K562 (cell line): ENCODE results near the gene STAM2. TPM values are rescaled to one million over a fixed set of nuclear protein-coding genes. Genes with fewer than 3 reads are reported as not detected.
A peak's percentile ranks its signal among the peaks of the same experiment; 100 is the strongest.

Experiments used
- ATF3 ChIP-seq, 2 experiments: fragments of 450-650 bp in 1 of 2; sonication (generic) in 1 of 2; formaldehyde crosslinking in 1 of 2; IDR thresholded peaks in 1 of 2; conservative IDR thresholded peaks in 1 of 2; 2 replicates each; pipeline versions ENCODE4 v1.6.1 to v1.8.1; 2016 to 2023; ENCODE audit warnings: mild to moderate bottlenecking in 2 of 2, moderate library complexity in 2 of 2, inconsistent platforms in 1 of 2, missing genetic modification reagents in 1 of 2
- CC2D1A ChIP-seq: fragments of 450-650 bp; IDR thresholded peaks from 2 replicates; pipeline ENCODE4 v1.6.1; 2017; ENCODE audit warnings: mild to moderate bottlenecking
- CREB5 ChIP-seq: fragments of 250-450 bp; sonication (Bioruptor Pico); IDR thresholded peaks from 2 replicates; pipeline ENCODE4 v1.5.0; 2020; ENCODE audit warnings: mild to moderate bottlenecking
- ETS2 ChIP-seq: IDR thresholded peaks from 2 replicates; pipeline ENCODE4 v1.6.1; 2016; ENCODE audit warnings: borderline replicate concordance, missing genetic modification characterization, mild to moderate bottlenecking, moderate library complexity, missing compliant biosample characterization; ENCODE audit not compliant: poor library complexity, severe bottlenecking
- FOXA1 ChIP-seq: fragments of 450-650 bp; IDR thresholded peaks from 2 replicates; pipeline ENCODE4 v1.6.1; 2016; ENCODE audit warnings: mild to moderate bottlenecking, borderline replicate concordance
- HDAC3 ChIP-seq: fragments of 450-650 bp; IDR thresholded peaks from 2 replicates; pipeline ENCODE4 v1.6.1; 2018; ENCODE audit warnings: borderline replicate concordance, mild to moderate bottlenecking, moderate library complexity; ENCODE audit not compliant: partially characterized antibody
- KLF13 ChIP-seq: fragments of 450-650 bp; IDR thresholded peaks from 2 replicates; pipeline ENCODE4 v1.6.1; 2016; ENCODE audit warnings: missing genetic modification characterization, low read depth, mild to moderate bottlenecking, missing compliant biosample characterization, moderate library complexity, borderline replicate concordance
- MAFG ChIP-seq: fragments of 450-650 bp; conservative IDR thresholded peaks from 2 replicates; pipeline ENCODE4 v1.6.1; 2016; ENCODE audit warnings: missing genetic modification characterization, missing compliant biosample characterization
- MYNN ChIP-seq, 2 experiments: sonication (generic); formaldehyde crosslinking in 1 of 2; IDR thresholded peaks; 2 replicates each; pipeline versions ENCODE4 v1.5.0 to v1.6.1; 2016 to 2020; ENCODE audit warnings: antibody characterized with exemption in 1 of 2, missing genetic modification reagents in 1 of 2
- NBN ChIP-seq: fragments of 450-650 bp; IDR thresholded peaks from 2 replicates; pipeline ENCODE4 v1.6.1; 2016; ENCODE audit warnings: low read depth, mild to moderate bottlenecking
- SOX6 ChIP-seq: fragments of 450-650 bp; IDR thresholded peaks from 2 replicates; pipeline ENCODE4 v1.6.1; 2014; ENCODE audit warnings: mild to moderate bottlenecking
- THRAP3 ChIP-seq: fragments of 450-650 bp; IDR thresholded peaks from 2 replicates; pipeline ENCODE4 v1.6.1; 2016; ENCODE audit warnings: mild to moderate bottlenecking, inconsistent platforms, borderline replicate concordance
- VEZF1 ChIP-seq: fragments of 200-800 bp; sonication (Bioruptor generic); IDR thresholded peaks from 2 replicates; pipeline ENCODE4 v1.6.1; 2017; ENCODE audit warnings: missing genetic modification characterization, missing compliant biosample characterization
- ZNF140 ChIP-seq: fragments of 250-450 bp; sonication (Bioruptor Pico); IDR thresholded peaks from 2 replicates; pipeline ENCODE4 v1.8.0; 2021; ENCODE audit warnings: moderate library complexity, mild to moderate bottlenecking, inconsistent platforms
- ZNF143 ChIP-seq: sonication (generic); formaldehyde crosslinking; IDR thresholded peaks from 2 replicates; pipeline ENCODE4 v1.9.0; 2022; ENCODE audit warnings: mild to moderate bottlenecking, missing genetic modification reagents
- ZNF165 ChIP-seq: fragments of 250-450 bp; sonication (Bioruptor Pico); IDR thresholded peaks from 2 replicates; pipeline ENCODE4 v1.4.0; 2020; ENCODE audit warnings: borderline replicate concordance
- ZNF384 ChIP-seq: IDR thresholded peaks from 2 replicates; pipeline ENCODE4 v1.6.1; 2012; ENCODE audit warnings: low read depth, low read length, improper control_type of control experiment
- ZNF778 ChIP-seq: fragments of 450-650 bp; formaldehyde crosslinking; IDR thresholded peaks from 2 replicates; pipeline ENCODE4 v1.4.0; 2020; ENCODE audit warnings: mild to moderate bottlenecking, moderate library complexity
- polyA plus RNA-seq, 8 experiments: library from polyadenylated mRNA; depleted of rRNA in 4 of 8; stranded (reverse) in 5 of 8; unstranded in 3 of 8; fragments of >200 nt; fragmentation: Nextera tagmentation in 2 of 8; fragmentation: Illumina TruSeq in 1 of 8; extraction: Ambion mirVana in 2 of 8; extraction: Trizol in 1 of 8; gene quantifications; 2 replicates each; pipeline versions ENCODE4 v1.2.1 to v1.2.3, GENCODE V29; 2011 to 2014; ENCODE audit warnings: inconsistent platforms in 1 of 8, missing spikeins in 1 of 8
- total RNA-seq, 7 experiments: library from RNA; depleted of rRNA in 6 of 7; stranded (reverse); fragments of >200 nt in 6 of 7; fragmentation: Illumina TruSeq in 2 of 7; extraction: Trizol in 2 of 7; gene quantifications; 2 replicates each; pipeline versions ENCODE4 v1.2.1 to v1.2.3, GENCODE V29; 2011 to 2021; ENCODE audit warnings: low replicate concordance in 1 of 7
- TF ChIP-seq, protein P1 (sequence below): fragments of 250-450 bp; sonication (Bioruptor Pico); IDR thresholded peaks from 2 replicates; pipeline ENCODE4 v1.5.1; 2021; ENCODE audit warnings: mild to moderate bottlenecking
- TF ChIP-seq, protein P2 (sequence below): fragments of 450-650 bp; IDR thresholded peaks from 2 replicates; pipeline ENCODE4 v1.6.1; 2014; ENCODE audit warnings: low read depth, mild to moderate bottlenecking, moderate library complexity, borderline replicate concordance

STAM2 gene
- total and polyA plus RNA-seq, 9 of the 15 experiments (the other 6 are each of a cell fraction or from before 2014, with no cell fraction given) = 4.5 to 13.9 (median 8.7) TPM

GRCh38 chr2:152175368-152176112, at the start of gene STAM2 (continued):
- TF ChIP-seq SOX6 (peak; percentile 48; the same call in 1 of the 2 replicates), VEZF1 (peak; percentile 93), KLF13 (tag) (peak; percentile 98), MAFG (no peak), THRAP3 (no peak), CREB5 (CRISPR knock-in tag) (0 out of 2 replicates have a peak, but pooled peaks have one; percentile 11), FOXA1 (no peak), ZNF778 (CRISPR knock-in tag) (no peak), ZNF143 (no peak; the same call in 1 of the 2 replicates), MYNN (IDR thresholded peaks at IDR 0.05) (no peak), MYNN (CRISPR knock-in tag; IDR thresholded peaks at IDR 0.05) (no peak), ETS2 (no peak), NBN (peak; percentile 80), HDAC3 (peak; percentile 67), ZNF140 (CRISPR knock-in tag) (no peak), ATF3 (IDR thresholded peaks at IDR 0.05) (no peak), ATF3 (CRISPR knock-in tag; conservative IDR thresholded peaks at IDR 0.05) (peak; percentile 68; the same call in 1 of the 2 replicates), CC2D1A (no peak; the same call in none of the 2 replicates), ZNF384 (peak; percentile 27; the same call in 1 of the 2 replicates), ZNF165 (CRISPR knock-in tag) (no peak)
- TF ChIP-seq, protein P1, sequence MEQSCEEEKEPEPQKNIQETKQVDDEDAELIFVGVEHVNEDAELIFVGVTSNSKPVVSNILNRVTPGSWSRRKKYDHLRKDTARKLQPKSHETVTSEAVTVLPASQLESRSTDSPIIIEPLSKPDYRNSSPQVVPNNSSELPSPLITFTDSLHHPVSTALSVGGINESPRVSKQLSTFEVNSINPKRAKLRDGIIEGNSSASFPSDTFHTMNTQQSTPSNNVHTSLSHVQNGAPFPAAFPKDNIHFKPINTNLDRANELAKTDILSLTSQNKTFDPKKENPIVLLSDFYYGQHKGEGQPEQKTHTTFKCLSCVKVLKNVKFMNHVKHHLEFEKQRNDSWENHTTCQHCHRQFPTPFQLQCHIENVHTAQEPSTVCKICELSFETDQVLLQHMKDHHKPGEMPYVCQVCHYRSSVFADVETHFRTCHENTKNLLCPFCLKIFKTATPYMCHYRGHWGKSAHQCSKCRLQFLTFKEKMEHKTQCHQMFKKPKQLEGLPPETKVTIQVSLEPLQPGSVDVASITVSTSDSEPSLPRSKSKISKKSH (CRISPR knock-in tag) = no peak
- TF ChIP-seq, protein P2, sequence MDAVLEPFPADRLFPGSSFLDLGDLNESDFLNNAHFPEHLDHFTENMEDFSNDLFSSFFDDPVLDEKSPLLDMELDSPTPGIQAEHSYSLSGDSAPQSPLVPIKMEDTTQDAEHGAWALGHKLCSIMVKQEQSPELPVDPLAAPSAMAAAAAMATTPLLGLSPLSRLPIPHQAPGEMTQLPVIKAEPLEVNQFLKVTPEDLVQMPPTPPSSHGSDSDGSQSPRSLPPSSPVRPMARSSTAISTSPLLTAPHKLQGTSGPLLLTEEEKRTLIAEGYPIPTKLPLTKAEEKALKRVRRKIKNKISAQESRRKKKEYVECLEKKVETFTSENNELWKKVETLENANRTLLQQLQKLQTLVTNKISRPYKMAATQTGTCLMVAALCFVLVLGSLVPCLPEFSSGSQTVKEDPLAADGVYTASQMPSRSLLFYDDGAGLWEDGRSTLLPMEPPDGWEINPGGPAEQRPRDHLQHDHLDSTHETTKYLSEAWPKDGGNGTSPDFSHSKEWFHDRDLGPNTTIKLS = peak; percentile 99
